Left lobe of liver (tissue), 1 donor: ENCODE results near the gene CES3. TPM values are rescaled to one million over a fixed set of nuclear protein-coding genes. Genes with fewer than 3 reads are reported as not detected.

ENCODE experiments used
- total RNA-seq: library from RNA; stranded (reverse); gene quantifications from one replicate; pipeline ENCODE4 v1.2.1, GENCODE V29; 2021
- donor health status: DM: no; HTN: yes; CAD: no.

The CES3 gene
- total RNA-seq, 1 donor from 2014 or later = 80.3 TPM

Other genes starting within 250 kb of the CES3 start
- 44.0 TPM for gene DYNC1LI2, start 209.7 kb upstream of the CES3 start, total RNA-seq
- not detected for gene TERB1, start 159.7 kb upstream of the CES3 start, total RNA-seq
- 19.5 TPM for gene NAE1, start 130.3 kb upstream of the CES3 start, total RNA-seq
- not detected for gene CA7, start 116.9 kb upstream of the CES3 start, total RNA-seq
- 12.3 TPM for gene PDP2, start 80.8 kb upstream of the CES3 start, total RNA-seq
- gene CDH16, start 42.4 kb upstream of the CES3 start, total RNA-seq = not detected
- 0.98 TPM for gene RRAD, start 35.7 kb upstream of the CES3 start, total RNA-seq
- 42.6 TPM for gene CIAO2B, start 26.9 kb upstream of the CES3 start, total RNA-seq
- gene CES2, start 25.8 kb upstream of the CES3 start, total RNA-seq = 286 TPM
- 67.7 TPM for gene CES4A, start 27.3 kb downstream of the CES3 start, total RNA-seq
- gene CBFB, start 67.9 kb downstream of the CES3 start, total RNA-seq = 12.2 TPM
- 29.1 TPM for gene PHAF1, start 148.7 kb downstream of the CES3 start, total RNA-seq
- gene B3GNT9, start 189.7 kb downstream of the CES3 start, total RNA-seq = 1.6 TPM
- 12.1 TPM for gene TRADD, start 198.6 kb downstream of the CES3 start, total RNA-seq
- 20.6 TPM for gene FBXL8, start 198.7 kb downstream of the CES3 start, total RNA-seq
- gene HSF4, start 203.5 kb downstream of the CES3 start, total RNA-seq = 60.5 TPM
- 40.7 TPM for gene NOL3, start 209.3 kb downstream of the CES3 start, total RNA-seq
- 14.9 TPM for gene MATCAP1, start 222.7 kb downstream of the CES3 start, total RNA-seq
- gene EXOC3L1, start 228.9 kb downstream of the CES3 start, total RNA-seq = 1.8 TPM
- gene E2F4, start 230.9 kb downstream of the CES3 start, total RNA-seq = 19.0 TPM
- 5.2 TPM for gene ELMO3, start 237.9 kb downstream of the CES3 start, total RNA-seq